Body of pancreas (tissue), 4 donors: ENCODE data around the gene ANKRD28.

Experiments used
- POLR2A ChIP-seq, 3 donors: fragments of 450-650 bp; IDR thresholded peaks; one replicate each; pipeline ENCODE4 v1.6.1; 2016; ENCODE audit warnings: antibody characterized with exemption in 3 of 3, mild to moderate bottlenecking in 2 of 3
- TF ChIP-seq, protein P1 (sequence below), 7 experiments: fragments of 450-650 bp in 4 of 7; fragments of 200-600 bp in 3 of 7; sonication (generic) in 3 of 7; IDR thresholded peaks; one replicate each; pipeline ENCODE4 v1.5.1; 2016 to 2019; ENCODE audit warnings: antibody characterized with exemption in 7 of 7

GRCh38 chr3:15665510-15666150 lies 132.1 kb downstream of the ANKRD28 start:
- TF ChIP-seq, protein P1, sequence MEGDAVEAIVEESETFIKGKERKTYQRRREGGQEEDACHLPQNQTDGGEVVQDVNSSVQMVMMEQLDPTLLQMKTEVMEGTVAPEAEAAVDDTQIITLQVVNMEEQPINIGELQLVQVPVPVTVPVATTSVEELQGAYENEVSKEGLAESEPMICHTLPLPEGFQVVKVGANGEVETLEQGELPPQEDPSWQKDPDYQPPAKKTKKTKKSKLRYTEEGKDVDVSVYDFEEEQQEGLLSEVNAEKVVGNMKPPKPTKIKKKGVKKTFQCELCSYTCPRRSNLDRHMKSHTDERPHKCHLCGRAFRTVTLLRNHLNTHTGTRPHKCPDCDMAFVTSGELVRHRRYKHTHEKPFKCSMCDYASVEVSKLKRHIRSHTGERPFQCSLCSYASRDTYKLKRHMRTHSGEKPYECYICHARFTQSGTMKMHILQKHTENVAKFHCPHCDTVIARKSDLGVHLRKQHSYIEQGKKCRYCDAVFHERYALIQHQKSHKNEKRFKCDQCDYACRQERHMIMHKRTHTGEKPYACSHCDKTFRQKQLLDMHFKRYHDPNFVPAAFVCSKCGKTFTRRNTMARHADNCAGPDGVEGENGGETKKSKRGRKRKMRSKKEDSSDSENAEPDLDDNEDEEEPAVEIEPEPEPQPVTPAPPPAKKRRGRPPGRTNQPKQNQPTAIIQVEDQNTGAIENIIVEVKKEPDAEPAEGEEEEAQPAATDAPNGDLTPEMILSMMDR (IDR thresholded peaks at IDR 0.05) = no peak
- TF ChIP-seq POLR2A (IDR thresholded peaks at IDR 0.05) = no peak
